Tibial artery (tissue), 4 donors: ENCODE measurements around the gene IFNLR1.

ENCODE experiments used
- DNase-seq, 2 donors: peaks; one replicate each; pipeline ENCODE4 v3.0.0-alpha.2; 2019
- H3K27ac ChIP-seq, 2 donors: fragments of 200-600 bp; sonication (generic) in 1 of 2; 1 replicate in 1 of 2; 2 replicates in 1 of 2; pipeline ENCODE4 v1.5.1; 2018 to 2019; ENCODE audit warnings: mild to moderate bottlenecking in 1 of 2
- H3K27me3 ChIP-seq, 2 donors: fragments of 200-600 bp; sonication (generic) in 1 of 2; one replicate each; pipeline versions ENCODE4 v1.5.1 to v1.6.0; 2016 to 2019
- H3K36me3 ChIP-seq, 3 donors: fragments of 200-600 bp; sonication (generic) in 2 of 3; one replicate each; pipeline ENCODE4 v1.5.1; 2016 to 2019; ENCODE audit warnings: mild to moderate bottlenecking in 2 of 3
- H3K4me1 ChIP-seq, 4 donors: fragments of 200-600 bp; sonication (generic) in 2 of 4; 1 replicate in 3 of 4; 2 replicates in 1 of 4; pipeline ENCODE4 v1.5.1; 2016 to 2019
- H3K4me3 ChIP-seq, 2 donors: fragments of 200-600 bp; sonication (generic) in 1 of 2; 1 replicate in 1 of 2; 2 replicates in 1 of 2; pipeline ENCODE4 v1.5.1; 2018 to 2019; ENCODE audit warnings: mild to moderate bottlenecking in 2 of 2
- H3K9me3 ChIP-seq, 3 donors: fragments of 200-600 bp; sonication (generic) in 1 of 3; one replicate each; pipeline ENCODE4 v1.5.1; 2016 to 2019
- CTCF ChIP-seq, 2 experiments: fragments of 200-600 bp in 1 of 2; fragments of 450-650 bp in 1 of 2; IDR thresholded peaks; one replicate each; pipeline ENCODE4 v1.5.1; 2017 to 2019; ENCODE audit warnings: antibody characterized with exemption in 2 of 2, mild to moderate bottlenecking in 1 of 2, moderate library complexity in 1 of 2
- intact Hi-C: fragments of 100-400 bp; cut with DNase I; formaldehyde crosslinking; loops from one replicate; pipeline ENCODE4 v1.15.0; 2023; ENCODE audit warnings: low total_unique reads

The IFNLR1 gene

GRCh38 chr1:24124980-24125379 lies 62.1 kb downstream of the IFNLR1 start:
- TF ChIP-seq CTCF (IDR thresholded peaks at IDR 0.05): no peak
- H3K9me3 ChIP-seq: peaks cover 0 to under 1% (median under 1%) of the 10 kb centered on the region in 3 donors

DNA sequence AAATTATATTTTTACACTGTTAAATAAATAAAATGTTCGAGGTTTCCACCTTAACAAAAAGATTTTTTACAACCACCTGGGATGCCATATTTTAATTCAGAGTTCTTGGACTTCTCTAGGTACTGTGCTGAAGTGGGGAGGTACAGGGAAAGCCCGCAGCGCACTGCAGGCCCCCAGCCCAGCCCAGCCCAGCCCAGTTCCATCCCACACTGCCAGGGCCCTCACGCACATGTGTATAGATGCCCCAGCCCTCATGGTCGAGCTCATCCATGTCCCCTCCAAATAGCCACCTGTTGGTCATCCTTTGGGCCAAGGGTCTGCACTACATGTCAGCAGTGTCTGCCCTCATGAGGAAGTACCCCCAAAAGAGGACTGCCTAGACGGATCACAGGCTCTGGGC lies 63.5 kb downstream of the IFNLR1 start:
- H3K9me3 ChIP-seq: no peaks in the 10 kb centered on the region
- no peak overlapping the region for H3K4me3 ChIP-seq
- no peaks in the 10 kb centered on the region for H3K36me3 ChIP-seq
- no peak for DNase-seq
- H3K27me3 ChIP-seq: peaks cover 0 to 10% of the 10 kb centered on the region in 2 donors
- no peak for TF ChIP-seq CTCF (IDR thresholded peaks at IDR 0.05)
- H3K4me1 ChIP-seq: peaks cover 0 to 14% (median 9%) of the 10 kb centered on the region in 4 donors
- no peak overlapping the region for H3K27ac ChIP-seq
- intact Hi-C loops: no loop called here

More at GRCh38 chr1:24124980-24125379, 62.1 kb downstream of the IFNLR1 start:
- H3K4me1 ChIP-seq: peaks cover 0 to 11% (median 8%) of the 10 kb centered on the region in 4 donors
- H3K4me3 ChIP-seq: no peak overlapping the region
- no peak for DNase-seq
- H3K27me3 ChIP-seq: no peaks in the 10 kb centered on the region
- H3K27ac ChIP-seq: no peak overlapping the region
- no peaks in the 10 kb centered on the region for H3K36me3 ChIP-seq
- intact Hi-C loops: no loop called here

DNA sequence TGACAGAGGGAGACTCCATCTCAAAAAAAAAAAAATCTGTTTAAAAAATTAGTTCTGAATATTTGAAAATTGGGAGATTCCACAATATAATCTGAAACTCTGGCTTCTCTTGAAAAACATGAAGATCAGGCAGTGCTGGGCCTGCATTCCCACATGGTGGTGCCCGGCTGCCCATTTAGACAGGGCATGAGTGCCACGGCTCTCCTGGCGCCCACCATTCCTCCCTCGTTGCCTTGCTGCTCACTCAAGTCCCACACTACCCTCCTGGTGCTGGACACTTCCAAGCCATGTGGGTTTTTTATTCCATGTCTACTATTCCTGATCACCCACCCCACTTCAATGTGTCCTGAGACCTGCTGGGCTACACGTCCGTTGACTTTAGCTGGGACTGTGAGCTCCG lies 64.3 kb downstream of the IFNLR1 start:
- H3K27me3 ChIP-seq: peaks cover 0 to 18% of the 10 kb centered on the region in 2 donors
- TF ChIP-seq CTCF (IDR thresholded peaks at IDR 0.05): no peak
- intact Hi-C loops: no loop called here

GRCh38 chr1:24121406-24121805 lies 65.7 kb downstream of the IFNLR1 start:
- peaks cover 0 to 14% (median 9%) of the 10 kb centered on the region in 4 donors for H3K4me1 ChIP-seq
- no peak for DNase-seq
- H3K27me3 ChIP-seq: peaks cover 0 to 19% of the 10 kb centered on the region in 2 donors
- no peak overlapping the region for H3K27ac ChIP-seq
- no peak overlapping the region for H3K4me3 ChIP-seq
- H3K36me3 ChIP-seq: no peaks in the 10 kb centered on the region
- intact Hi-C loops: no loop called here
- H3K9me3 ChIP-seq: no peaks in the 10 kb centered on the region
- TF ChIP-seq CTCF (IDR thresholded peaks at IDR 0.05): no peak

More for the DNA sequence above, 64.3 kb downstream of the IFNLR1 start:
- peaks cover 0 to 14% (median 9%) of the 10 kb centered on the region in 4 donors for H3K4me1 ChIP-seq
- no peak for DNase-seq
- no peak overlapping the region for H3K4me3 ChIP-seq
- H3K27ac ChIP-seq: no peak overlapping the region
- no peaks in the 10 kb centered on the region for H3K9me3 ChIP-seq
- no peaks in the 10 kb centered on the region for H3K36me3 ChIP-seq

- Histone ChIP-seq H3K27ac (no peak overlapping the region), H3K27me3 (peaks cover 0 to 19% of the 10 kb centered on the region in 2 donors), H3K4me1 (peaks cover 0 to 11% (median 5%) of the 10 kb centered on the region in 4 donors), H3K9me3 (no peaks in the 10 kb centered on the region), H3K4me3 (no peak overlapping the region), H3K36me3 (no peaks in the 10 kb centered on the region)
- no peak for TF ChIP-seq CTCF (IDR thresholded peaks at IDR 0.05)
- intact Hi-C loops: no loop called here
- no peak for DNase-seq
These were observed 66.1 kb downstream of the IFNLR1 start for GRCh38 chr1:24120965-24121364.
